CD8-positive, alpha-beta memory T cell (primary cell): ENCODE measurements around the gene ANXA9. TPM values are rescaled to one million over a fixed set of nuclear protein-coding genes. Genes with fewer than 3 reads are reported as not detected.

Source experiments
- CTCF ChIA-PET: fragments of 350-600 bp; sonication (Branson Sonifier 250); formaldehyde crosslinking; loops from one replicate; lab custom pipeline; 2021; ENCODE audit warnings: antibody characterized with exemption; lab: Charles Lee
- POLR2A ChIA-PET: fragments of 350-600 bp; sonication (Branson Sonifier 250); formaldehyde crosslinking; loops from one replicate; lab custom pipeline; 2021; ENCODE audit warnings: antibody characterized with exemption; lab: Charles Lee
- DNase-seq, 5 donors: peaks; one replicate each; pipeline versions ENCODE4 v3.0.0 to v3.0.0-alpha.2; 2020 to 2022; ENCODE audit warnings: mixed read lengths in 1 of 5
- H3K27ac ChIP-seq: one replicate; pipeline ENCODE4 v1.7.0; 2013; ENCODE audit warnings: low read depth, mild to moderate bottlenecking, low read length, moderate library complexity
- H3K27me3 ChIP-seq: 2 replicates; pipeline ENCODE4 v1.7.0; 2013; ENCODE audit warnings: low read length, mild to moderate bottlenecking; ENCODE audit not compliant: insufficient read depth, poor library complexity, severe bottlenecking
- H3K36me3 ChIP-seq: 2 replicates; pipeline ENCODE4 v1.7.0; 2013; ENCODE audit warnings: mild to moderate bottlenecking, low read length, moderate library complexity; ENCODE audit not compliant: insufficient read depth
- H3K4me1 ChIP-seq: 2 replicates; pipeline ENCODE4 v1.7.0; 2013; ENCODE audit warnings: mild to moderate bottlenecking, low read length, moderate library complexity; ENCODE audit not compliant: insufficient read depth
- H3K4me3 ChIP-seq: 2 replicates; pipeline ENCODE4 v1.7.0; 2013; ENCODE audit warnings: mild to moderate bottlenecking, low read length
- H3K9me3 ChIP-seq: 2 replicates; pipeline ENCODE4 v1.7.0; 2013; ENCODE audit warnings: mild to moderate bottlenecking, low read length
- H3K27ac Mint-ChIP-seq, 8 donors: one replicate each; pipeline ENCODE4 v1.8.0; 2020 to 2021; ENCODE audit warnings: mixed read lengths in 8 of 8, mild to moderate bottlenecking in 6 of 8, inconsistent platforms in 3 of 8, moderate library complexity in 3 of 8
- H3K27me3 Mint-ChIP-seq, 2 donors: one replicate each; pipeline ENCODE4 v1.8.0; 2020 to 2021; ENCODE audit warnings: mixed read lengths in 2 of 2, mild to moderate bottlenecking in 1 of 2, moderate library complexity in 1 of 2
- H3K36me3 Mint-ChIP-seq, 3 donors: one replicate each; pipeline ENCODE4 v1.8.0; 2020 to 2021; ENCODE audit warnings: mixed read lengths in 3 of 3, inconsistent platforms in 1 of 3, mild to moderate bottlenecking in 1 of 3
- H3K4me1 Mint-ChIP-seq, 3 donors: one replicate each; pipeline ENCODE4 v1.8.0; 2020 to 2021; ENCODE audit warnings: mixed read lengths in 3 of 3, inconsistent platforms in 1 of 3, mild to moderate bottlenecking in 1 of 3
- H3K4me3 Mint-ChIP-seq, 7 donors: one replicate each; pipeline ENCODE4 v1.8.0; 2020 to 2021; ENCODE audit warnings: mixed read lengths in 7 of 7, mild to moderate bottlenecking in 6 of 7, moderate library complexity in 4 of 7, inconsistent platforms in 2 of 7
- H3K9me3 Mint-ChIP-seq, 5 donors: one replicate each; pipeline ENCODE4 v1.8.0; 2020 to 2022; ENCODE audit warnings: mixed read lengths in 5 of 5, mild to moderate bottlenecking in 3 of 5, moderate library complexity in 2 of 5, inconsistent platforms in 1 of 5
- polyA plus RNA-seq: library from polyadenylated mRNA; unstranded; fragments of 300-500 nt; fragmentation: Illumina TruSeq; gene quantifications from one replicate; pipeline ENCODE4 v1.2.3, GENCODE V29; 2021
- total RNA-seq, 2 experiments: library from RNA; stranded (reverse); gene quantifications; one replicate each; pipeline ENCODE4 v1.2.3, GENCODE V29; 2021

ANXA9 gene
- total and polyA plus RNA-seq, 3 experiments from 2014 or later: not detected

- peaks cover 12% of the 10 kb centered on the region for H3K36me3 ChIP-seq
- no peak within 1 kb of the TSS for H3K4me3 ChIP-seq
- POLR2A ChIA-PET: interaction anchor here (0.7 kb wide), 1 partner anchor 33 kb away, joined by 6 read pairs; no protein-coding TSS in a partner anchor
- H3K4me1 Mint-ChIP-seq: peaks cover 0 to 6% (median 4%) of the 10 kb centered on the region in 3 donors
- H3K4me3 Mint-ChIP-seq: no peak within 1 kb of the TSS
- H3K9me3 Mint-ChIP-seq: no peaks in the 10 kb centered on the region
- H3K27me3 ChIP-seq: no peaks in the 10 kb centered on the region
- H3K9me3 ChIP-seq: no peaks in the 10 kb centered on the region
- no peak within 1 kb of the TSS for H3K27ac ChIP-seq
- CTCF ChIA-PET: interaction anchor here (1.2 to 2.0 kb wide), 2 partner anchors 11 to 23 kb away, joined by 4 to 6 read pairs; partner anchors contain the start of genes CDC42SE1 and MLLT11
- H3K36me3 Mint-ChIP-seq: peaks cover 0 to 26% (median 13%) of the 10 kb centered on the region in 3 donors
- H3K27me3 Mint-ChIP-seq: no peaks in the 10 kb centered on the region
- H3K27ac Mint-ChIP-seq: peak within 1 kb of the TSS in 6 of 8 donors; percentile 59 to 90 (median 76)
- no peaks in the 10 kb centered on the region for H3K4me1 ChIP-seq
- DNase-seq: no peak
Measured at GRCh38 chr1:151036356-151036755, 54.3 kb downstream of the ANXA9 start, which contains the start of gene BNIPL. BNIPL (plus strand) TSS chr1:151036586; CDS start chr1:151036726, 140 bp downstream.

DNA sequence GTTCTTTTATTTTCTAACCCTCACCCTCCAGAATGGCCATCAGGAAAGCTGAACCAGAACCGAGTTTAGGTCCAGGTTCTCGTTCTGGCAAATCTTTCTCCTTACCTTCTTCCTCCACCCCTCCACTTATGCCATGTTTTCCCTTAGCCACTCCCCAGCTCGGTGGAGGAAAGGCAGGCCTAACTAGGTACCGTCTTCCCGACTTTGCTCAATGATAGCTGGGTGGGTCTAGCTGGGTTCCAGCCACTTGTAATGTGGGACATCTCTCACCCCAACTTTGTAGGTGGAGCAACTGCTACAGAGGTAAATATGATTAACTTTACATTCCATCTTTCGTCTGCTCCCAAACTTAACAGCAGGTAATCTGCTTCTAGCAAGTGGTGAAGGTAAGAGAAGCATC is 54.9 kb downstream of the ANXA9 start:
- no peaks in the 10 kb centered on the region for H3K4me1 ChIP-seq
- Mint-ChIP-seq H3K27me3 (no peaks in the 10 kb centered on the region), H3K4me1 (peaks cover 0 to 6% (median 4%) of the 10 kb centered on the region in 3 donors), H3K27ac (peak overlapping the region in 4 of 8 donors; percentile 58 to 90 (median 66)), H3K4me3 (no peak overlapping the region), H3K36me3 (peaks cover 0 to 23% (median 10%) of the 10 kb centered on the region in 3 donors), H3K9me3 (no peaks in the 10 kb centered on the region)
- no peak for DNase-seq
- ChIA-PET POLR2A (interaction anchor here (0.7 kb wide), 1 partner anchor 33 kb away, joined by 6 read pairs; no protein-coding TSS in a partner anchor), CTCF (interaction anchor here (1.2 to 2.0 kb wide), 2 partner anchors 12 to 23 kb away, joined by 4 to 6 read pairs; partner anchors contain the start of genes CDC42SE1 and MLLT11)
- H3K4me3 ChIP-seq: no peak overlapping the region
- H3K9me3 ChIP-seq: no peaks in the 10 kb centered on the region
- H3K27me3 ChIP-seq: no peaks in the 10 kb centered on the region
- H3K36me3 ChIP-seq: peaks cover 12% of the 10 kb centered on the region
- H3K27ac ChIP-seq: no peak overlapping the region

- Mint-ChIP-seq H3K4me3 (no peak overlapping the region), H3K27me3 (no peaks in the 10 kb centered on the region), H3K9me3 (no peaks in the 10 kb centered on the region), H3K36me3 (peaks cover 0 to 13% (median 9%) of the 10 kb centered on the region in 3 donors), H3K27ac (peak overlapping the region in 1 of 8 donors; percentile 15), H3K4me1 (peaks cover 10 to 19% (median 12%) of the 10 kb centered on the region in 3 donors)
- Histone ChIP-seq H3K27me3 (no peaks in the 10 kb centered on the region), H3K27ac (no peak overlapping the region), H3K4me1 (peaks cover 8% of the 10 kb centered on the region), H3K4me3 (no peak overlapping the region), H3K36me3 (peaks cover 4% of the 10 kb centered on the region), H3K9me3 (no peaks in the 10 kb centered on the region)
- CTCF ChIA-PET: interaction anchor here (3.7 kb wide), 1 partner anchor 15 kb away, joined by 13 read pairs; no protein-coding TSS in a partner anchor
- no peak for DNase-seq
- POLR2A ChIA-PET: no interaction called here
Measured at GRCh38 chr1:151039521-151039920, 57.4 kb downstream of the ANXA9 start.

DNA sequence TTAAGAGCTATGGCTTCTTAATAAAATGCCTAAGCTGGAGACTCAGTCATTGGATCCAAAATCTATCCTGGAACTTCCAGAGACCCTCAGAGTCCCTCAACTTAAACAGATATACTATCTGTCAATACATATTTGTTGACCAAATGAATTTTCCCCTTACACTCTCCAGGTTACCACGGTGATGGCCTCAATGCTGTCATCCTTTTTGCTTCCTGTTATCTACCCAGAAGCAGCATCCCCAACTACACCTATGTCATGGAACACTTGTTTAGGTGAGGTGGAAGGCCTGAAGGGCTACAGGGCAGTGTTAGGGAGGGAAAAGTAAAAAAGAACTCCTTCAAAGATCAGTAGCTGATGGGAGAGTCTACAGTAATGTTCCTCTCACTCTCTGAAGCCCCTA is 61.1 kb downstream of the ANXA9 start:
- no peaks in the 10 kb centered on the region for H3K36me3 ChIP-seq
- CTCF ChIA-PET: interaction anchor here (1.2 to 8.9 kb wide), 5 partner anchors 14 to 36 kb away, joined by 3 to 94 read pairs (median 8); partner anchors contain the start of genes CDC42SE1, GABPB2, MINDY1 and MLLT11
- no peak overlapping the region for H3K4me3 ChIP-seq
- peaks cover 24 to 35% (median 31%) of the 10 kb centered on the region in 3 donors for H3K4me1 Mint-ChIP-seq
- DNase-seq: peak in 1 of 5 donors; percentile 53
- H3K9me3 Mint-ChIP-seq: peaks cover 0 to 1% (median 0%) of the 10 kb centered on the region in 5 donors
- no peak overlapping the region for H3K4me3 Mint-ChIP-seq
- no peaks in the 10 kb centered on the region for H3K27me3 ChIP-seq
- H3K27ac Mint-ChIP-seq: peak overlapping the region in 4 of 8 donors; percentile 26 to 81 (median 74)
- no peaks in the 10 kb centered on the region for H3K9me3 ChIP-seq
- POLR2A ChIA-PET: no interaction called here
- H3K4me1 ChIP-seq: peaks cover 21% of the 10 kb centered on the region
- no peak overlapping the region for H3K27ac ChIP-seq
- H3K36me3 Mint-ChIP-seq: peaks cover 0 to 7% (median 1%) of the 10 kb centered on the region in 3 donors
- H3K27me3 Mint-ChIP-seq: no peaks in the 10 kb centered on the region

Other genes with a start within 250 kb of the ANXA9 start
- gene CTSS, start 216.5 kb upstream of the ANXA9 start, total RNA-seq: 10 to 100 TPM; 30.9 to 31.2 TPM
- 151 TPM for gene CTSS, start 216.5 kb upstream of the ANXA9 start, polyA plus RNA-seq
- gene CTSK, start 174.0 kb upstream of the ANXA9 start, total RNA-seq: 1 to 10 TPM; 2.1 to 2.7 TPM
- gene CTSK, start 174.0 kb upstream of the ANXA9 start, polyA plus RNA-seq: 0.54 TPM
- 10 to 100 TPM; 35.7 to 40.3 TPM for gene ARNT, start 105.7 kb upstream of the ANXA9 start, total RNA-seq
- 20.3 TPM for gene ARNT, start 105.7 kb upstream of the ANXA9 start, polyA plus RNA-seq
- gene CTXND2, start 95.2 kb upstream of the ANXA9 start, total RNA-seq: not detected
- gene CTXND2, start 95.2 kb upstream of the ANXA9 start, polyA plus RNA-seq: not detected
- gene SETDB1, start 55.9 kb upstream of the ANXA9 start, total RNA-seq: 10 to 100 TPM; 45.4 to 47.5 TPM
- gene SETDB1, start 55.9 kb upstream of the ANXA9 start, polyA plus RNA-seq: 15.5 TPM
- 100 to 1,000 TPM; 224 to 232 TPM for gene CERS2, start 7.5 kb upstream of the ANXA9 start, total RNA-seq
- gene CERS2, start 7.5 kb upstream of the ANXA9 start, polyA plus RNA-seq: 167 TPM
- 1 to 10 TPM; 5.7 to 6.3 TPM for gene MINDY1, start 24.6 kb downstream of the ANXA9 start, total RNA-seq
- 1.8 TPM for gene MINDY1, start 24.6 kb downstream of the ANXA9 start, polyA plus RNA-seq
- 10 to 100 TPM; 14.6 to 16.8 TPM for gene PRUNE1, start 26.2 kb downstream of the ANXA9 start, total RNA-seq
- gene PRUNE1, start 26.2 kb downstream of the ANXA9 start, polyA plus RNA-seq: 49.4 TPM
- 1 to 10 TPM in 1 of 2 experiments, under 1 TPM in 1; 0.75 to 1.3 TPM for gene BNIPL, start 54.3 kb downstream of the ANXA9 start, total RNA-seq
- 0.08 TPM for gene BNIPL, start 54.3 kb downstream of the ANXA9 start, polyA plus RNA-seq
- 1 to 10 TPM; 1.6 to 2.3 TPM for gene C1orf56, start 65.5 kb downstream of the ANXA9 start, total RNA-seq
- gene C1orf56, start 65.5 kb downstream of the ANXA9 start, polyA plus RNA-seq: 2.7 TPM
- gene CDC42SE1, start 77.3 kb downstream of the ANXA9 start, total RNA-seq: 100 to 1,000 TPM; 201 to 213 TPM
- gene CDC42SE1, start 77.3 kb downstream of the ANXA9 start, polyA plus RNA-seq: 104 TPM
- 1 to 10 TPM; 3.3 to 3.9 TPM for gene MLLT11, start 78.1 kb downstream of the ANXA9 start, total RNA-seq
- 4.7 TPM for gene MLLT11, start 78.1 kb downstream of the ANXA9 start, polyA plus RNA-seq
- gene GABPB2, start 88.5 kb downstream of the ANXA9 start, total RNA-seq: 10 to 100 TPM; 19.2 to 19.4 TPM
- 16.0 TPM for gene GABPB2, start 88.5 kb downstream of the ANXA9 start, polyA plus RNA-seq
- 1 to 10 TPM; 2.9 to 3.1 TPM for gene SEMA6C, start 164.3 kb downstream of the ANXA9 start, total RNA-seq
- gene SEMA6C, start 164.3 kb downstream of the ANXA9 start, polyA plus RNA-seq: 1.5 TPM
- 10 to 100 TPM; 24.6 to 25.5 TPM for gene TNFAIP8L2, start 174.4 kb downstream of the ANXA9 start, total RNA-seq
- 22.6 TPM for gene TNFAIP8L2, start 174.4 kb downstream of the ANXA9 start, polyA plus RNA-seq
- 1 to 10 TPM; 4.6 to 5.5 TPM for gene LYSMD1, start 183.6 kb downstream of the ANXA9 start, total RNA-seq
- gene LYSMD1, start 183.6 kb downstream of the ANXA9 start, polyA plus RNA-seq: 0.54 TPM
- 10 to 100 TPM; 86.3 to 90.9 TPM for gene SCNM1, start 183.9 kb downstream of the ANXA9 start, total RNA-seq
- gene SCNM1, start 183.9 kb downstream of the ANXA9 start, polyA plus RNA-seq: 58.4 TPM
- gene TMOD4, start 193.7 kb downstream of the ANXA9 start, total RNA-seq: 1 to 10 TPM; 2.4 to 3.7 TPM
- gene TMOD4, start 193.7 kb downstream of the ANXA9 start, polyA plus RNA-seq: 1.0 TPM
- gene VPS72, start 207.9 kb downstream of the ANXA9 start, total RNA-seq: 10 to 100 TPM; 84.4 to 85.4 TPM
- gene VPS72, start 207.9 kb downstream of the ANXA9 start, polyA plus RNA-seq: 68.3 TPM
- gene PIP5K1A, start 216.3 kb downstream of the ANXA9 start, total RNA-seq: 10 to 100 TPM; 76.7 to 77.0 TPM
- 13.0 TPM for gene PIP5K1A, start 216.3 kb downstream of the ANXA9 start, polyA plus RNA-seq